GM20000 (cell line): ENCODE results near the gene CCK.

ENCODE experiments used
- DNase-seq: peaks from one replicate; pipeline ENCODE4 v3.0.0; 2012; ENCODE audit warnings: low spot score
- CTCF ChIP-seq: IDR thresholded peaks from 2 replicates; pipeline ENCODE4 v1.5.1; 2012; ENCODE audit warnings: mild to moderate bottlenecking, control low read depth; ENCODE audit errors: extremely low read depth, missing control alignments

CCK gene

GRCh38 chr3:42267878-42268277 is 1.9 kb upstream of the CCK start:
- no peak for DNase-seq
- TF ChIP-seq CTCF, result no peak

- DNase-seq, result no peak
- TF ChIP-seq CTCF, result no peak
Measured at GRCh38 chr3:42265059-42265991, 660 bp downstream of the CCK start.

GRCh38 chr3:42264399-42265058 is 1.5 kb downstream of the CCK start:
- no peak for TF ChIP-seq CTCF
- DNase-seq, result no peak

- no peak for TF ChIP-seq CTCF
- DNase-seq, result no peak
Measured at GRCh38 chr3:42263354-42264346, 2.3 kb downstream of the CCK start.

GRCh38 chr3:42262525-42262924 is 3.5 kb downstream of the CCK start:
- no peak for TF ChIP-seq CTCF
- DNase-seq, result no peak

- DNase-seq, result no peak
- no peak for TF ChIP-seq CTCF
Measured at GRCh38 chr3:42257007-42257406, 9.0 kb downstream of the CCK start.
